Endothelial cell (in vitro differentiated cells): Measurements from ENCODE around the gene CIAPIN1. TPM values are rescaled to one million over a fixed set of nuclear protein-coding genes. Genes with fewer than 3 reads are reported as not detected.
A peak's percentile ranks its signal among the peaks of the same experiment; 100 is the strongest.

Source experiments
- DNase-seq: peaks from one replicate; pipeline ENCODE4 v3.0.0; 2021; ENCODE audit warnings: low spot score
- H3K27ac Mint-ChIP-seq: one replicate; pipeline ENCODE4 v1.8.0; 2021; ENCODE audit warnings: mixed read lengths, inconsistent platforms; ENCODE audit not compliant: unreplicated experiment
- H3K27me3 Mint-ChIP-seq: one replicate; pipeline ENCODE4 v1.8.0; 2021; ENCODE audit warnings: mild to moderate bottlenecking, moderate library complexity, mixed read lengths, inconsistent platforms; ENCODE audit not compliant: unreplicated experiment
- H3K36me3 Mint-ChIP-seq: one replicate; pipeline ENCODE4 v1.8.0; 2021; ENCODE audit warnings: mild to moderate bottlenecking, low read depth, mixed read lengths, inconsistent platforms; ENCODE audit not compliant: unreplicated experiment
- H3K4me1 Mint-ChIP-seq: one replicate; pipeline ENCODE4 v1.8.0; 2021; ENCODE audit warnings: mild to moderate bottlenecking, mixed read lengths, inconsistent platforms; ENCODE audit not compliant: unreplicated experiment
- H3K4me3 Mint-ChIP-seq: one replicate; pipeline ENCODE4 v1.8.0; 2021; ENCODE audit warnings: mild to moderate bottlenecking, mixed read lengths, inconsistent platforms; ENCODE audit not compliant: unreplicated experiment
- H3K9me3 Mint-ChIP-seq: one replicate; pipeline ENCODE4 v1.8.0; 2021; ENCODE audit warnings: mixed read lengths, inconsistent platforms; ENCODE audit not compliant: unreplicated experiment
- CTCF ChIP-seq: fragments of 200-600 bp; sonication (generic); IDR thresholded peaks from one replicate; pipeline ENCODE4 v1.5.0; 2021; ENCODE audit warnings: antibody characterized with exemption; ENCODE audit not compliant: unreplicated experiment
- total RNA-seq: library from RNA; stranded (reverse); fragmentation: NEBNext Ultra II Directional; extraction: Animal tissue kit (Norgen Biotek cat#: 25700); gene quantifications from one replicate; pipeline ENCODE4 v1.2.1, GENCODE V29; 2021; ENCODE audit not compliant: unreplicated experiment

CIAPIN1 gene
- total RNA-seq, 1 donor from 2014 or later: 82.6 TPM

GRCh38 chr16:57472665-57473060, 25.5 kb upstream of the CIAPIN1 start:
- no peak overlapping the region for H3K4me3 Mint-ChIP-seq
- TF ChIP-seq CTCF: no peak
- no peak overlapping the region for H3K27ac Mint-ChIP-seq
- H3K27me3 Mint-ChIP-seq: peaks cover 7% of the 10 kb centered on the region
- no peaks in the 10 kb centered on the region for H3K9me3 Mint-ChIP-seq
- DNase-seq: no peak
- H3K36me3 Mint-ChIP-seq: peaks cover 31% of the 10 kb centered on the region
- peaks cover 23% of the 10 kb centered on the region for H3K4me1 Mint-ChIP-seq

GRCh38 chr16:57471852-57472664, 24.9 kb upstream of the CIAPIN1 start:
- H3K36me3 Mint-ChIP-seq: peaks cover 33% of the 10 kb centered on the region
- H3K9me3 Mint-ChIP-seq: no peaks in the 10 kb centered on the region

GRCh38 chr16:57471209-57471608, 24.0 kb upstream of the CIAPIN1 start:
- peaks cover 4% of the 10 kb centered on the region for H3K27me3 Mint-ChIP-seq
- H3K4me3 Mint-ChIP-seq: no peak overlapping the region
- peaks cover 17% of the 10 kb centered on the region for H3K4me1 Mint-ChIP-seq
- no peak for TF ChIP-seq CTCF
- H3K36me3 Mint-ChIP-seq: peaks cover 34% of the 10 kb centered on the region
- no peak for DNase-seq
- no peaks in the 10 kb centered on the region for H3K9me3 Mint-ChIP-seq
- H3K27ac Mint-ChIP-seq: no peak overlapping the region

More at GRCh38 chr16:57471852-57472664, 24.9 kb upstream of the CIAPIN1 start:
- Mint-ChIP-seq H3K4me3 (peak overlapping the region; percentile 73), H3K27ac (peak overlapping the region; percentile 50), H3K4me1 (peaks cover 20% of the 10 kb centered on the region), H3K27me3 (peaks cover 5% of the 10 kb centered on the region)
- TF ChIP-seq CTCF: no peak
- DNase-seq: no peak

- no peak for TF ChIP-seq CTCF
- Mint-ChIP-seq H3K9me3 (no peaks in the 10 kb centered on the region), H3K27ac (no peak overlapping the region), H3K4me3 (no peak overlapping the region), H3K4me1 (peaks cover 14% of the 10 kb centered on the region), H3K27me3 (peaks cover 4% of the 10 kb centered on the region), H3K36me3 (peaks cover 39% of the 10 kb centered on the region)
- DNase-seq: no peak
Observed at GRCh38 chr16:57470711-57471110, 23.5 kb upstream of the CIAPIN1 start.

- H3K27ac Mint-ChIP-seq: no peak overlapping the region
Observed at GRCh38 chr16:57469917-57470470, 22.8 kb upstream of the CIAPIN1 start.

More at GRCh38 chr16:57469917-57470470, 22.8 kb upstream of the CIAPIN1 start:
- H3K36me3 Mint-ChIP-seq: peaks cover 39% of the 10 kb centered on the region
- peaks cover 10% of the 10 kb centered on the region for H3K4me1 Mint-ChIP-seq
- no peaks in the 10 kb centered on the region for H3K9me3 Mint-ChIP-seq
- no peak overlapping the region for H3K4me3 Mint-ChIP-seq
- no peak for DNase-seq
- H3K27me3 Mint-ChIP-seq: peaks cover 4% of the 10 kb centered on the region
- no peak for TF ChIP-seq CTCF
